Karpas-422 (cell line): ENCODE measurements around the gene BRINP2. TPM values are rescaled to one million over a fixed set of nuclear protein-coding genes. Genes with fewer than 3 reads are reported as not detected.

Experiments used
- DNase-seq: peaks from one replicate; pipeline ENCODE4 v3.0.0-alpha.2; 2015
- H2AFZ ChIP-seq: fragments of 200-600 bp; sonication (generic); 2 replicates; pipeline ENCODE4 v1.6.1; 2014; ENCODE audit warnings: antibody characterized with exemption, low read length, mixed read lengths
- H3K27ac ChIP-seq: fragments of 200-600 bp; sonication (generic); 2 replicates; pipeline ENCODE4 v1.5.1; 2014; ENCODE audit warnings: mild to moderate bottlenecking, low read length, moderate library complexity
- H3K27me3 ChIP-seq: fragments of 200-600 bp; sonication (generic); 2 replicates; pipeline ENCODE4 v1.6.1; 2014; ENCODE audit warnings: low read length, mixed read lengths
- H3K36me3 ChIP-seq: fragments of 200-600 bp; sonication (generic); 2 replicates; pipeline ENCODE4 v1.6.1; 2014; ENCODE audit warnings: low read length, mixed read lengths; ENCODE audit not compliant: insufficient read depth
- H3K4me1 ChIP-seq: fragments of 200-600 bp; sonication (generic); 2 replicates; pipeline ENCODE4 v1.6.1; 2014; ENCODE audit warnings: mild to moderate bottlenecking, low read length, mixed read lengths
- H3K4me2 ChIP-seq: fragments of 200-600 bp; sonication (generic); 2 replicates; pipeline ENCODE4 v1.6.1; 2014; ENCODE audit warnings: low read length, low read depth, mild to moderate bottlenecking; ENCODE audit not compliant: poor library complexity, severe bottlenecking
- H3K4me3 ChIP-seq: fragments of 200-600 bp; sonication (generic); 2 replicates; pipeline ENCODE4 v1.5.1; 2014; ENCODE audit warnings: mild to moderate bottlenecking, antibody characterized with exemption, low read length, mixed read lengths
- H3K79me2 ChIP-seq: fragments of 200-600 bp; sonication (generic); 2 replicates; pipeline ENCODE4 v1.6.1; 2014; ENCODE audit warnings: mild to moderate bottlenecking, low read length, mixed read lengths
- H3K9ac ChIP-seq: fragments of 200-600 bp; sonication (generic); 2 replicates; pipeline ENCODE4 v1.6.0; 2014; ENCODE audit warnings: low read length
- H3K9me2 ChIP-seq: fragments of 200-600 bp; sonication (generic), shearing (Covaris generic); replicated peaks from 2 replicates; pipeline ENCODE4 v1.6.0; 2014; ENCODE audit warnings: mild to moderate bottlenecking, low read length, moderate library complexity; ENCODE audit not compliant: insufficient read depth
- H3K9me3 ChIP-seq: fragments of 300-700, 200-600 bp; sonication (generic); 2 replicates; pipeline ENCODE4 v1.6.1; 2014; ENCODE audit warnings: low read length, mixed read lengths
- H4K20me1 ChIP-seq: fragments of 200-600 bp; sonication (generic); 2 replicates; pipeline ENCODE4 v1.6.1; 2014; ENCODE audit warnings: mild to moderate bottlenecking, antibody characterized with exemption, low read length, low read depth; ENCODE audit not compliant: insufficient read depth
- total RNA-seq: library from RNA; depleted of rRNA; stranded (reverse); fragments of >200 nt; shearing (Covaris generic); gene quantifications from 2 replicates; pipeline ENCODE4 v1.2.3, GENCODE V29; 2014; ENCODE audit warnings: low replicate concordance

Gene BRINP2
- total RNA-seq, 1 experiment from 2014 or later, result not detected

GRCh38 chr1:177278626-177279390 lies 108.0 kb downstream of the BRINP2 start:
- no peak overlapping the region for H2AFZ ChIP-seq
- H3K9me2 ChIP-seq, result no peaks in the 10 kb centered on the region

GRCh38 chr1:177281901-177282300 lies 111.1 kb downstream of the BRINP2 start:
- no peaks in the 10 kb centered on the region for H3K36me3 ChIP-seq
- no peak overlapping the region for H3K4me2 ChIP-seq
- no peak overlapping the region for H3K27ac ChIP-seq
- no peaks in the 10 kb centered on the region for H3K9me2 ChIP-seq
- no peaks in the 10 kb centered on the region for H3K27me3 ChIP-seq
- H2AFZ ChIP-seq, result no peak overlapping the region
- no peak for DNase-seq
- no peaks in the 10 kb centered on the region for H3K4me1 ChIP-seq
- no peaks in the 10 kb centered on the region for H3K9me3 ChIP-seq
- no peaks in the 10 kb centered on the region for H4K20me1 ChIP-seq
- no peak overlapping the region for H3K4me3 ChIP-seq
- no peak overlapping the region for H3K9ac ChIP-seq
- no peaks in the 10 kb centered on the region for H3K79me2 ChIP-seq

More at GRCh38 chr1:177278626-177279390, 108.0 kb downstream of the BRINP2 start:
- DNase-seq, result no peak
- H3K9ac ChIP-seq, result no peak overlapping the region
- H3K4me1 ChIP-seq, result no peaks in the 10 kb centered on the region
- H4K20me1 ChIP-seq, result no peaks in the 10 kb centered on the region
- H3K27ac ChIP-seq, result no peak overlapping the region
- H3K9me3 ChIP-seq, result no peaks in the 10 kb centered on the region
- H3K79me2 ChIP-seq, result no peaks in the 10 kb centered on the region
- no peak overlapping the region for H3K4me2 ChIP-seq
- no peaks in the 10 kb centered on the region for H3K36me3 ChIP-seq
- no peak overlapping the region for H3K4me3 ChIP-seq
- H3K27me3 ChIP-seq, result no peaks in the 10 kb centered on the region

DNA sequence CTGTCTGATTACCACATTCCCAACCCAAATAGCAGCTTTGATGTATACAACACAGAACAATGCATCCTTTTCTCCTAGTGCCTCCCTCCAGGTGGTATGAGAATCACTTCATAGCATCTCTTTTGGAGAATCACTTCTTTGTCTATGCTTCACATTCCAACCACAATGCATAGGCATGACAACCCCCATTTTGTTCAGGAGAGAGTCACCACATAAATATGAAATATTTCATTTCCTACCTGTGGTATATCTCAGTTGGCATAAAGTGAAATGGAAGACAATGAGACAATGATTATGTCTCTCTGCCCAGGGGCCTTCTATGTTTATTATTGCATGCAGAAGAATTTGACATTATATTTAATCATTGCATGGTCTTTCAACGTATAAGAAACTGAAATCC lies 112.2 kb downstream of the BRINP2 start:
- Histone ChIP-seq H3K4me1 (no peaks in the 10 kb centered on the region), H3K9ac (no peak overlapping the region), H3K27ac (no peak overlapping the region), H3K9me2 (no peaks in the 10 kb centered on the region), H3K9me3 (no peaks in the 10 kb centered on the region), H3K27me3 (no peaks in the 10 kb centered on the region), H3K36me3 (no peaks in the 10 kb centered on the region), H3K4me3 (no peak overlapping the region), H2AFZ (no peak overlapping the region), H3K79me2 (no peaks in the 10 kb centered on the region), H3K4me2 (no peak overlapping the region), H4K20me1 (no peaks in the 10 kb centered on the region)
- no peak for DNase-seq

DNA sequence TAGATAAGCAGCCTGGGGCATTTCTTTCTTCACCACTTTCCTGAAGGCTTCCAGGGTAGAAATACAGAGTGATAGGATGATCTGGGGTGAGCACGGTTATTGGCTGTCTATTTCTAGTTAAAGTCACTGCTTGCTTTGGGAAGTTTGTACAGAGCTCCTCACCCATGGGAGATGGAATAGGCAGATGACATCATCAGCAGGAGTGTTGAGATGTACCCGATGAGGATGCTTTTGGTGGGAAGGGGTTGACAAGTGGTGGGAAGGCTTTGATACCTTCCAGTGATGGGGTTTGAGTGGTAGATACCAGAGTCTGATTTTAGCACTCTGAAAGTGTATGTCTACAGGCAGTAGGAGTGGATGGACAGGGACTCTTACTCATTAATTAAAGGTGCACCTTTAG lies 112.6 kb downstream of the BRINP2 start:
- H3K27me3 ChIP-seq, result no peaks in the 10 kb centered on the region
- H3K9me2 ChIP-seq, result no peaks in the 10 kb centered on the region
- H4K20me1 ChIP-seq, result no peaks in the 10 kb centered on the region
- H3K4me1 ChIP-seq, result no peaks in the 10 kb centered on the region
- H3K79me2 ChIP-seq, result no peaks in the 10 kb centered on the region
- no peak overlapping the region for H3K4me2 ChIP-seq
- no peak overlapping the region for H3K4me3 ChIP-seq
- no peaks in the 10 kb centered on the region for H3K9me3 ChIP-seq
- no peak overlapping the region for H3K27ac ChIP-seq
- H3K36me3 ChIP-seq, result no peaks in the 10 kb centered on the region
- no peak overlapping the region for H3K9ac ChIP-seq
- no peak overlapping the region for H2AFZ ChIP-seq
- DNase-seq, result no peak

- Histone ChIP-seq H4K20me1 (no peaks in the 10 kb centered on the region), H2AFZ (no peak overlapping the region), H3K4me2 (no peak overlapping the region), H3K9ac (no peak overlapping the region), H3K9me2 (no peaks in the 10 kb centered on the region), H3K79me2 (no peaks in the 10 kb centered on the region), H3K27ac (no peak overlapping the region), H3K4me1 (no peaks in the 10 kb centered on the region), H3K4me3 (no peak overlapping the region), H3K27me3 (no peaks in the 10 kb centered on the region), H3K9me3 (no peaks in the 10 kb centered on the region), H3K36me3 (no peaks in the 10 kb centered on the region)
- no peak for DNase-seq
Observed at GRCh38 chr1:177286396-177286795, 115.6 kb downstream of the BRINP2 start.

GRCh38 chr1:177287270-177287669 lies 116.5 kb downstream of the BRINP2 start:
- H3K9ac ChIP-seq, result no peak overlapping the region
- no peaks in the 10 kb centered on the region for H3K4me1 ChIP-seq
- no peaks in the 10 kb centered on the region for H4K20me1 ChIP-seq
- H3K79me2 ChIP-seq, result no peaks in the 10 kb centered on the region
- DNase-seq, result no peak
- no peaks in the 10 kb centered on the region for H3K27me3 ChIP-seq
- no peaks in the 10 kb centered on the region for H3K36me3 ChIP-seq
- H3K4me3 ChIP-seq, result no peak overlapping the region
- H3K27ac ChIP-seq, result no peak overlapping the region
- H3K9me3 ChIP-seq, result no peaks in the 10 kb centered on the region
- H3K4me2 ChIP-seq, result no peak overlapping the region
- H2AFZ ChIP-seq, result no peak overlapping the region
- H3K9me2 ChIP-seq, result no peaks in the 10 kb centered on the region

DNA sequence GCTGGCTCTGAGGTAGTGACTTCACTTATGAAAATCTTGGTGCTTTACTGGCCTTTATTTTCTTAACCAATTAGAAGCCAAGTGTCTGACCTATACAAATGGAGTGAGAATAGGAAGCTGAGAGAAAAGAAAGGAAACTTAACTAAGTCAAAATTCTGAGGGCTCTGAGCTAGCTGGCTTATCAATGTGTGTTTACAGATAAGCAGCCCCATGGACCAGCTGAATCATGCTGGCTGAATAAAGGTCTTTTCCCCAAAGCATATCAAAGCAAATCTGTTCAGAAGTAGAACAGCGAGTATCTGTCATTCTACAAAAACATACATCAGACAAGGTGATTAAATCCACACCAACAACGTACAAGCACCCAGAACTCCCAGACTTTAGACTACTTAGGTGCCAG lies 117.2 kb downstream of the BRINP2 start:
- no peak overlapping the region for H3K27ac ChIP-seq
- no peaks in the 10 kb centered on the region for H3K4me1 ChIP-seq
- no peaks in the 10 kb centered on the region for H3K9me3 ChIP-seq
- no peaks in the 10 kb centered on the region for H4K20me1 ChIP-seq
- no peaks in the 10 kb centered on the region for H3K36me3 ChIP-seq
- H3K4me2 ChIP-seq, result no peak overlapping the region
- H3K9ac ChIP-seq, result no peak overlapping the region
- no peaks in the 10 kb centered on the region for H3K27me3 ChIP-seq
- no peak overlapping the region for H3K4me3 ChIP-seq
- no peaks in the 10 kb centered on the region for H3K9me2 ChIP-seq
- no peaks in the 10 kb centered on the region for H3K79me2 ChIP-seq
- no peak overlapping the region for H2AFZ ChIP-seq
- no peak for DNase-seq

- DNase-seq, result no peak
- H4K20me1 ChIP-seq, result no peaks in the 10 kb centered on the region
- no peak overlapping the region for H2AFZ ChIP-seq
- H3K9me3 ChIP-seq, result no peaks in the 10 kb centered on the region
- no peaks in the 10 kb centered on the region for H3K36me3 ChIP-seq
- no peak overlapping the region for H3K27ac ChIP-seq
- no peaks in the 10 kb centered on the region for H3K79me2 ChIP-seq
- H3K4me3 ChIP-seq, result no peak overlapping the region
- no peaks in the 10 kb centered on the region for H3K27me3 ChIP-seq
- H3K9ac ChIP-seq, result no peak overlapping the region
- H3K9me2 ChIP-seq, result no peaks in the 10 kb centered on the region
- no peaks in the 10 kb centered on the region for H3K4me1 ChIP-seq
- H3K4me2 ChIP-seq, result no peak overlapping the region
Observed at GRCh38 chr1:177289532-177289931, 118.8 kb downstream of the BRINP2 start.
